Measurements from ENCODE around the gene COX7B2. TPM values are rescaled to one million over a fixed set of nuclear protein-coding genes. Genes with fewer than 3 reads are reported as not detected.

The COX7B2 gene
- total RNA-seq, 1 experiment from 2014 or later = not detected

DNA sequence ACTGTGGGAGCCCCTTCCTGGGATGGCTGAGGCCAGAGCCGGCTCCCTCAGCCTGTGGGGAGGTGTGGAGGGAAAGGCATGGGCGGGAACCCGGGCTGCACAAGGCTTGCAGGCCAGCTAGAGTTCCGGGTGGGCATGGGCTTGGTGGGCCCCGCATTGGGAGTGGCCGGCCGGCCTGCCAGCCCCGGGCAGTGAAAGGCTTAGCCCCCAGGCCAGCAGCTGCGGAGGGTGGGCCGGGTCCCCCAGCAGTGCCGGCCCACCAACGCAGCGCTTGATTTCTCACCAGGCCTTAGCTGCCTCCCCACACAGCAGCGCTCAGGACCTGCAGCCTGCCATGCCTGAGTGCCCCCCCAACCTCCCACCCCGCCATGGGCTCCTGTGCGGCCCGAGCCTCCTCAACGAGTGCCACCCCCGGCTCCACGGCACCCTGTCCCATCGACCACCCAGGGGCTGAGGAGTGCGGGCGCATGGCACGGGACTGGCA is 78.0 kb downstream of the COX7B2 start:
- intact Hi-C loops (cut with micrococcal nuclease) = loop anchor here (10.0 kb wide), 1 partner anchor 64 kb away; no protein-coding TSS in a partner anchor

More for the DNA sequence above, 78.0 kb downstream of the COX7B2 start:
- H3K27ac ChIP-seq (ENCODE audit: low read depth, low read length) = no peak overlapping the region
- ChIA-PET POLR2A (no interaction called here), RAD21 (ENCODE audit: low non-redundant PET in 1 of 2, low total read pairs in 2 of 2, uncharacterized antibody in 2 of 2, unreplicated experiment in 2 of 2) (no interaction called here), CTCF (no interaction called here)
- H3K4me2 ChIP-seq (ENCODE audit: low read length) = no peak overlapping the region
- TF ChIP-seq POLR2AphosphoS5 (IDR thresholded peaks at IDR 0.05; ENCODE audit: low read depth, low read length) = no peak
- no peak for TF ChIP-seq EGR1 (IDR thresholded peaks at IDR 0.05; ENCODE audit: low read depth)
- TF ChIP-seq ELF1 (IDR thresholded peaks at IDR 0.05; ENCODE audit: borderline replicate concordance, low read depth) = no peak
- TF ChIP-seq, protein P1, sequence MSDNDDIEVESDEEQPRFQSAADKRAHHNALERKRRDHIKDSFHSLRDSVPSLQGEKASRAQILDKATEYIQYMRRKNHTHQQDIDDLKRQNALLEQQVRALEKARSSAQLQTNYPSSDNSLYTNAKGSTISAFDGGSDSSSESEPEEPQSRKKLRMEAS (IDR thresholded peaks at IDR 0.05) = no peak
- no peak for TF ChIP-seq POLR2A (IDR thresholded peaks at IDR 0.05; ENCODE audit: borderline replicate concordance, extremely low read depth, insufficient read depth, insufficient read length)
- no peak for TF ChIP-seq ZFX (IDR thresholded peaks at IDR 0.05)
- no peak for TF ChIP-seq CBX3 (IDR thresholded peaks at IDR 0.05; ENCODE audit: low read depth)
- TF ChIP-seq CEBPB (IDR thresholded peaks at IDR 0.05; ENCODE audit: low read depth) = no peak
- TF ChIP-seq, protein P2, sequence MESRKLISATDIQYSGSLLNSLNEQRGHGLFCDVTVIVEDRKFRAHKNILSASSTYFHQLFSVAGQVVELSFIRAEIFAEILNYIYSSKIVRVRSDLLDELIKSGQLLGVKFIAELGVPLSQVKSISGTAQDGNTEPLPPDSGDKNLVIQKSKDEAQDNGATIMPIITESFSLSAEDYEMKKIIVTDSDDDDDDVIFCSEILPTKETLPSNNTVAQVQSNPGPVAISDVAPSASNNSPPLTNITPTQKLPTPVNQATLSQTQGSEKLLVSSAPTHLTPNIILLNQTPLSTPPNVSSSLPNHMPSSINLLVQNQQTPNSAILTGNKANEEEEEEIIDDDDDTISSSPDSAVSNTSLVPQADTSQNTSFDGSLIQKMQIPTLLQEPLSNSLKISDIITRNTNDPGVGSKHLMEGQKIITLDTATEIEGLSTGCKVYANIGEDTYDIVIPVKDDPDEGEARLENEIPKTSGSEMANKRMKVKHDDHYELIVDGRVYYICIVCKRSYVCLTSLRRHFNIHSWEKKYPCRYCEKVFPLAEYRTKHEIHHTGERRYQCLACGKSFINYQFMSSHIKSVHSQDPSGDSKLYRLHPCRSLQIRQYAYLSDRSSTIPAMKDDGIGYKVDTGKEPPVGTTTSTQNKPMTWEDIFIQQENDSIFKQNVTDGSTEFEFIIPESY (IDR thresholded peaks at IDR 0.05; ENCODE audit: extremely low read depth, insufficient replicate concordance, low read length) = no peak
- no peak for TF ChIP-seq RAD21 (IDR thresholded peaks at IDR 0.05; ENCODE audit: low read depth)
- TF ChIP-seq SRF (IDR thresholded peaks at IDR 0.05; ENCODE audit: low read depth) = no peak
- TF ChIP-seq JUND (IDR thresholded peaks at IDR 0.05) = no peak
- TF ChIP-seq TCF7L2 (IDR thresholded peaks at IDR 0.05; ENCODE audit: borderline replicate concordance, extremely low read depth, insufficient read depth, insufficient read length) = no peak
- TF ChIP-seq, protein P3, sequence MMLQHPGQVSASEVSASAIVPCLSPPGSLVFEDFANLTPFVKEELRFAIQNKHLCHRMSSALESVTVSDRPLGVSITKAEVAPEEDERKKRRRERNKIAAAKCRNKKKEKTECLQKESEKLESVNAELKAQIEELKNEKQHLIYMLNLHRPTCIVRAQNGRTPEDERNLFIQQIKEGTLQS (IDR thresholded peaks at IDR 0.05) = no peak
- no peak overlapping the region for H3K9ac ChIP-seq (ENCODE audit: low read length)
- ATAC-seq (no peak), DNase-seq (ENCODE audit: low read depth, low spot score) (no peak)
- H3K36me3 ChIP-seq (ENCODE audit: control insufficient read depth in 1 of 2, insufficient read depth in 2 of 2, low read length in 2 of 2) = no peaks in the 10 kb centered on the region
- H2AFZ ChIP-seq (ENCODE audit: low read depth, low read length, poor library complexity, severe bottlenecking) = no peak overlapping the region
- H4K20me1 ChIP-seq (ENCODE audit: insufficient read depth) = no peaks in the 10 kb centered on the region
- no peaks in the 10 kb centered on the region for H3K27me3 ChIP-seq (ENCODE audit: insufficient read depth, low read length)
- BruUV-seq (replicated peaks) = no TSS peak
- H3K4me3 ChIP-seq (replicated peaks in 1 of 2; ENCODE audit: low read depth in 1 of 2, low read length in 2 of 2) = no peak overlapping the region
- H3K4me1 ChIP-seq (ENCODE audit: control insufficient read depth in 1 of 2, insufficient read depth in 2 of 2, low read length in 2 of 2) = no peaks in the 10 kb centered on the region
- peaks cover 0 to 3% of the 10 kb centered on the region in 2 experiments; a peak in 2 of 4 replicates for H3K9me3 ChIP-seq (ENCODE audit: control insufficient read depth in 1 of 2, insufficient read depth in 1 of 2, low read depth in 1 of 2, low read length in 2 of 2)
- no peaks in the 10 kb centered on the region for H3K79me2 ChIP-seq (ENCODE audit: insufficient read depth, low read length)
- no peaks in the 10 kb centered on the region for H3K9me2 ChIP-seq (ENCODE audit: insufficient read depth)

Measured in HCT116 (cell line).